WTC11 (cell line): Measurements from ENCODE around the gene ING5.

Experiments used
- AR ChIP-seq: fragments of 250-450 bp; sonication (Bioruptor Pico); IDR thresholded peaks from 2 replicates; pipeline ENCODE4 v1.9.0; 2021; ENCODE audit warnings: mild to moderate bottlenecking
- ATF1 ChIP-seq: sonication (generic); formaldehyde crosslinking; IDR thresholded peaks from 2 replicates; pipeline ENCODE4 v1.8.1; 2023; ENCODE audit warnings: mild to moderate bottlenecking, moderate library complexity, missing genetic modification reagents
- ATF3 ChIP-seq: sonication (generic); formaldehyde crosslinking; conservative IDR thresholded peaks from 2 replicates; pipeline ENCODE4 v1.8.1; 2022; ENCODE audit warnings: mild to moderate bottlenecking, missing genetic modification reagents
- CTCF ChIP-seq: fragments of 200-600 bp; IDR thresholded peaks from 2 replicates; pipeline ENCODE4 v1.8.0; 2022; ENCODE audit warnings: antibody characterized with exemption
- ETV6 ChIP-seq: sonication (generic); formaldehyde crosslinking; IDR thresholded peaks from 2 replicates; pipeline ENCODE4 v1.8.1; 2022; ENCODE audit warnings: mild to moderate bottlenecking, missing genetic modification reagents
- IRF2 ChIP-seq: sonication (generic); formaldehyde crosslinking; IDR thresholded peaks from 2 replicates; pipeline ENCODE4 v1.8.0; 2022; ENCODE audit warnings: low read depth, missing genetic modification reagents, borderline replicate concordance
- MAX ChIP-seq: sonication (generic); formaldehyde crosslinking; IDR thresholded peaks from 2 replicates; pipeline ENCODE4 v1.8.0; 2022; ENCODE audit warnings: mild to moderate bottlenecking, missing genetic modification reagents
- RELA ChIP-seq: sonication (generic); formaldehyde crosslinking; IDR thresholded peaks from 2 replicates; pipeline ENCODE4 v1.8.1; 2022; ENCODE audit warnings: missing genetic modification reagents, mild to moderate bottlenecking, borderline replicate concordance
- SP1 ChIP-seq: sonication (generic); formaldehyde crosslinking; conservative IDR thresholded peaks from 2 replicates; pipeline ENCODE4 v1.8.1; 2022; ENCODE audit warnings: missing genetic modification reagents
- STAT6 ChIP-seq: sonication (generic); formaldehyde crosslinking; conservative IDR thresholded peaks from 2 replicates; pipeline ENCODE4 v1.8.1; 2023; ENCODE audit warnings: mild to moderate bottlenecking, low read depth, missing genetic modification reagents, moderate library complexity
- TEAD4 ChIP-seq: sonication (generic); formaldehyde crosslinking; IDR thresholded peaks from 2 replicates; pipeline ENCODE4 v1.8.0; 2022; ENCODE audit warnings: mild to moderate bottlenecking, missing genetic modification reagents
- TP53 ChIP-seq: sonication (generic); formaldehyde crosslinking; IDR thresholded peaks from 2 replicates; pipeline ENCODE4 v1.8.1; 2023; ENCODE audit warnings: mild to moderate bottlenecking, missing genetic modification reagents
- ZBTB43 ChIP-seq: sonication (generic); formaldehyde crosslinking; IDR thresholded peaks from 2 replicates; pipeline ENCODE4 v1.8.1; 2023; ENCODE audit warnings: mild to moderate bottlenecking, missing genetic modification reagents
- ZNF219 ChIP-seq: sonication (generic); formaldehyde crosslinking; IDR thresholded peaks from 2 replicates; pipeline ENCODE4 v1.8.0; 2023; ENCODE audit warnings: missing genetic modification reagents, mild to moderate bottlenecking, borderline replicate concordance

- TF ChIP-seq CTCF (no peak), STAT6 (no peak), IRF2 (no peak), RELA (no peak), TP53 (CRISPR knock-in tag) (no peak), ETV6 (CRISPR knock-in tag) (no peak), MAX (CRISPR knock-in tag) (no peak), SP1 (CRISPR knock-in tag) (no peak), ZNF219 (no peak), ZBTB43 (CRISPR knock-in tag) (no peak), ATF1 (CRISPR knock-in tag) (no peak), AR (no peak), ATF3 (CRISPR knock-in tag) (no peak), TEAD4 (CRISPR knock-in tag) (no peak)
Measured at GRCh38 chr2:241750076-241750840, 48.4 kb downstream of the ING5 start.
